Measurements from ENCODE around the gene B3GNT7.

The B3GNT7 gene

DNA sequence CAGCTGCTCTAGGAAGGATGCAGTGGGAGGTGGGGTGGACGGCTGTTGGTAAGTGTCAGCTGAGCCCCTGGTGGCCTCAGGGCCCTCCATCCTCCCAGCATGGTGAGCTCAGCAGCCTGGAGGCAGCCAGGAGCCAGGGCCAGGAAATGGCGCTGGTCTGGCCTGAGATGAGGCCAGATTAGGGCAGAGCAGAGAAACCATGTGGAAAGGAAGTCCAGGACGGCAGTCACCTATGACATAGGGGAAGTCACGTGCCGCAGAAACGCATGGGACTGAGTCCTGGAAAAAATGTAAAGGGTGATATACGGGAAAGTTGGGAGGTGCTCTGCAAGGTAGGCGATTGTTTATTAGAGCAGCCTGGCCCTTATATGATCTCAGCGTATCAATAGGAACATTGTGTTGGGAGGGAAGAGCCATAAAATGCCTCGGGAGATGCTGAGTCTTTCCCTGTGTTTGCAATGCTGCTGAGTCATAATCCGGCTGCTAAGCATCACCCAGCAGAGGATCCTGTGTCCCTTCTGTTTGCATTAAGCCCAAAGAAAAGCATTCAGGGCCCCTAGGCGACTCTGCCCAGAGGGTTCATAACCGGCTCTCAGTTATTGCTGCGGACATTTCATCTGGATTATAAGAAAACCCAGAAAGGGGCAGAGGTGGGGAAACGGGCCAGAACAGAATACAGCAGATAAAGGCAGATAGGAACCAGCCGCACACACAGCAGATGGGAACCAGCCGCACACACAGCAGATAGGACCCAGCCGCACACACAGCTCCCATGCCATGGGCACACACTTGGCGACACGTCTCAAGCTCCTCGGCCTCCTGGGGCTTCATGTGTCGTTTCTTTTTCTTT is 30.3 kb upstream of the B3GNT7 start:
- H3K4me3 ChIP-seq (ENCODE audit: control insufficient read depth, low read depth, low read length), result no peak overlapping the region
- DNase-seq (ENCODE audit: low read depth), result peak; percentile 26
- TF ChIP-seq, protein P1, sequence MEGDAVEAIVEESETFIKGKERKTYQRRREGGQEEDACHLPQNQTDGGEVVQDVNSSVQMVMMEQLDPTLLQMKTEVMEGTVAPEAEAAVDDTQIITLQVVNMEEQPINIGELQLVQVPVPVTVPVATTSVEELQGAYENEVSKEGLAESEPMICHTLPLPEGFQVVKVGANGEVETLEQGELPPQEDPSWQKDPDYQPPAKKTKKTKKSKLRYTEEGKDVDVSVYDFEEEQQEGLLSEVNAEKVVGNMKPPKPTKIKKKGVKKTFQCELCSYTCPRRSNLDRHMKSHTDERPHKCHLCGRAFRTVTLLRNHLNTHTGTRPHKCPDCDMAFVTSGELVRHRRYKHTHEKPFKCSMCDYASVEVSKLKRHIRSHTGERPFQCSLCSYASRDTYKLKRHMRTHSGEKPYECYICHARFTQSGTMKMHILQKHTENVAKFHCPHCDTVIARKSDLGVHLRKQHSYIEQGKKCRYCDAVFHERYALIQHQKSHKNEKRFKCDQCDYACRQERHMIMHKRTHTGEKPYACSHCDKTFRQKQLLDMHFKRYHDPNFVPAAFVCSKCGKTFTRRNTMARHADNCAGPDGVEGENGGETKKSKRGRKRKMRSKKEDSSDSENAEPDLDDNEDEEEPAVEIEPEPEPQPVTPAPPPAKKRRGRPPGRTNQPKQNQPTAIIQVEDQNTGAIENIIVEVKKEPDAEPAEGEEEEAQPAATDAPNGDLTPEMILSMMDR (conservative IDR thresholded peaks at IDR 0.05; ENCODE audit: control insufficient read depth, insufficient read depth, low read depth, low read length), result no peak

DNA sequence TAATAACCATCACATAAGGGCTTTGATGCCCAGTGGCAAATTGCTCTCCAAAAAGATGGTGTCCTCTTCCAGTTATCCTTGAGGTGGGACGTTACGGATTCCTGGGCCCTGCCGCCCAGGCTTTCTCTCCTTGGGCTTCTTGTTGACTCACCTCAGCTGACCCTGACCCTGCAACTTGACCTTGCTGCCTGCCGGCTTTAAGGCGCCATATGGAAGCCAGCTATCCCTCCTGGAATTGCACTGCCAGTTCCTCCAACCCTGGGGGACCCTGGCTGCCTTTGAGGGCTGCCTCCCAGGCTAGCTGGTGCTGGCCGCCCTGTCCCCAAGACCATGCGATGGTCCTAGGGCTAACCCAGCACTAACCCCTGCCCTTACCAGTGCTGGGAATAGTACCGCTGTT is 28.3 kb upstream of the B3GNT7 start:
- H3K4me3 ChIP-seq (ENCODE audit: control insufficient read depth, low read depth, low read length), result no peak overlapping the region
- TF ChIP-seq, protein P1 (conservative IDR thresholded peaks at IDR 0.05; ENCODE audit: control insufficient read depth, insufficient read depth, low read depth, low read length), result no peak
- no peak for DNase-seq (ENCODE audit: low read depth)

DNA sequence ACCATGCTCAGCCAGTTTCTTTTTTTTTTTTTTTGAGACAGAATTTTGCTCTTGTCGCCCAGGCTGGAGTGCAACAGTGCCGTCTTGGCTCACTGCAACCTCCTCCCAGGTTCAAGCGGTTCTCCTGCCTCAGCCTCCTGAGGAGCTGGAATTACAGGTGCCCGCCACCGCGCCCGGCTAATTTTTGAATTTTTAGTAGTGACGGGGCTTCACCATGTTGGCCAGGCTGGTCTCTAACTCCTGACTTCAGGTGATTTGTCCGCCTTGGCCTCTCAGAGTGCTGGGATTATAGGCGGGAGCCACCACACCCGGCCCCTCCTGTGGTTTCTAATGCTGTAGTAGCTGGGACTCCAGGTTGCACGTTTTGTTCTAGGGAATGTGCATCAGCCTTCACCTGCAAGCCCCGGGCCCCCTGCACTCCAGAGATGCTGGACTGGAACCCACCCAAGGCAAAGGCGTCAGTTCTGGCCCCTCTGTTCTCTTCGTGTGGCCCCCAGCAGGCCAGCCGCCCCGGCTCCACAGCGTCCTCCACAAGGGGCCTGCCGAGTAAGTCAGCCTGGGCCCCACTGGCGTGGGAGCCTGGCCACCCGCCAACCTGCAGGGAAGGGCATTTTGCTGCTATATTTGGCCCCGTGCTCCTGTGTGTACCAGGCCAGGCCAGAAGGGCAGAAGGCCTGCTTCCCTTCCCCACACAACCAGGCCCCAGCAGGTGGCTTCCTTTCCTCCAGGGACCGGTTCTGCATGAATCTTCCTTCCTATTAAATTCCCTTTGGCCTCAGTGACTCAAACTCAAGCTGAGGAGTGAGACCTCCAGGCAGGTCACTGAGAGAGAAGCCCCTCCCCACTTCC is 25.7 kb upstream of the B3GNT7 start:
- TF ChIP-seq, protein P1 (conservative IDR thresholded peaks at IDR 0.05; ENCODE audit: control insufficient read depth, insufficient read depth, low read depth, low read length), result no peak

DNA sequence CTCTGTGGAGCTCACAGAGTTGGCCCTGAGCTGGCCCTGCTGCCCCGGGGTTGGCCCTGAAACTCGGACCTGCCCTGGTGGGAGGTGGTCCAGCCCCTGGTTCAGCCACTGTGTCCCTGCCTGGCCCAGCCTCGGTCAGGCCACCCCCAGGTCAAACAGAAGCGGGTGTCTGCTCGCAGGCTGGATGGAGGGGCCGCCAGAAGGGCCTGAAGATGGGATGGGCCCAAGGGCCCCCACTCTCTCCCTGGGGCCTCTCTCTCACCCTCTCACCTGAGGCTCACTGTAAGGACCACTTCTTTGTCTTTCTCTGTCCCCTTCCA is 25.1 kb upstream of the B3GNT7 start:
- DNase-seq (ENCODE audit: low read depth), result no peak
- TF ChIP-seq, protein P1 (conservative IDR thresholded peaks at IDR 0.05; ENCODE audit: control insufficient read depth, insufficient read depth, low read depth, low read length), result no peak
- no peak overlapping the region for H3K4me3 ChIP-seq (ENCODE audit: control insufficient read depth, low read depth, low read length)

More for the DNA sequence above, 25.7 kb upstream of the B3GNT7 start:
- no peak for DNase-seq (ENCODE audit: low read depth)
- H3K4me3 ChIP-seq (ENCODE audit: control insufficient read depth, low read depth, low read length), result no peak overlapping the region

DNA sequence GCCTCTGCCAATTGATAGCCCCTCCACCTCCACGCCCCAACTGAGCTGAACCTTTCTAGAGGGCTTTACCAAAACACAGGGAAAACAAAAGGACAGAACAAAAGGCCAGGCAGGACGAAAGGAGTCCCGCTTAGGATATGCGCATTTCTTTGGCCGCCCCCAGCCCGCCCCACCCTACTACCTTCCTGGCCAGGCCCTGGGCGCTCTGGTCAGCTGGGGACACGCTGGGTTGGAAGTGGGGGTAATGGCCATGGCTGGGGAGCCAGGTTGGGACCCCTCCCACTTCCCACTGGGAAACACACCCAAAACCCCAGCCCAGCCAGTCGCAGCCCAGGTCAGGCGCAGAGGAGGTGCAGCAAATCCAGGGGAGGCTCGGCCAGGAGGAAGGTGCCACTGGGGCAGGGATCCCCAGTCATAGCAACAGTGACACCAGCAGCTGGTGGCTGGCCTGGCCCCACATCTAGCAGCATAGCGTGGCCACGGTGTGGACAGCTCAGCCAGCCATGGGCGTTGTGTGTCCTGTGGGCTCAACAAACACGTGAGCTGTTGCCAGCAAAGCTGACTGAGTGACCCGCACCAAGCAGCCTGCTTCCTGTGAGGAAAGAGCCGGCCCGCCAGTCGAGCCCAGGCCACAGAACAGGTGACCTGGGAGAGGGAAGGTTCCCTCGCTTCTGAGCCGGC is 24.6 kb upstream of the B3GNT7 start:
- no peak overlapping the region for H3K4me3 ChIP-seq (ENCODE audit: control insufficient read depth, low read depth, low read length)
- DNase-seq (ENCODE audit: low read depth), result no peak
- TF ChIP-seq, protein P1 (conservative IDR thresholded peaks at IDR 0.05; ENCODE audit: control insufficient read depth, insufficient read depth, low read depth, low read length), result no peak

DNA sequence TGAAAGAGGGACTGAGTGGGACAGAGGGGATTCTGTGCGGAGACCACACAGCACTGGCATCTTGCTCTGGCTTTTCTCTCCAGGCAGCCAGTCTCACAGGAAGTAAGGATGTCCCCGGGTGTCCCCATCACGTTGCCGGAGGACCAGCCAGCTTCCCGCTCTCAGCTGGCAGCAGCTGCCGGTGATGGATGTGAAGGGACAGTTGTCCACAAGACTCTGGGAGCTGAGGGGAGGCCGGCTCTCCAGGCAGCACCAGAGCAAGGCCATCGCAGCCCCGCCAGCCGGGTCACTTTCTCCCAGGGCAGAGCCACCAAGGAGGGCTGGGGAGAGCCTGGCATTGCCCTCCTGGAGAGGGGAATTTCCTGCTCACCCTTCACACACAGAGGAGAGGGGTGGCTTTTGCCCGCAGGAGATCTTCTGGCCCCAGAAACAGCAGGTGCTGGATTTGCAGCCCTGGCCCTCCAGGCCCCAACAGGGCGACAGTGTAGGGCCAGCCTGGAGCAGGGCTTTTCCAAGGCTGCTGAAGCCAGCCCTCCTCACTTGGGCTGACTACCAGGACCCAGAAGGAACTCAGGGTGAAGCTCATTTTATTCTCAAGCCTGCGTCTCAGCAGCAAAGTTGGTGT is 24.0 kb upstream of the B3GNT7 start:
- no peak overlapping the region for H3K4me3 ChIP-seq (ENCODE audit: control insufficient read depth, low read depth, low read length)
- TF ChIP-seq, protein P1 (conservative IDR thresholded peaks at IDR 0.05; ENCODE audit: control insufficient read depth, insufficient read depth, low read depth, low read length), result no peak
- no peak for DNase-seq (ENCODE audit: low read depth)

Measured in fibroblast of mammary gland (primary cell).